Measurements from ENCODE around the gene SOX6. TPM values are rescaled to one million over a fixed set of nuclear protein-coding genes. Genes with fewer than 3 reads are reported as not detected.

The SOX6 gene
- total and polyA plus RNA-seq, 8 donors: 5.1 to 23.0 (median 18.7) TPM

DNA sequence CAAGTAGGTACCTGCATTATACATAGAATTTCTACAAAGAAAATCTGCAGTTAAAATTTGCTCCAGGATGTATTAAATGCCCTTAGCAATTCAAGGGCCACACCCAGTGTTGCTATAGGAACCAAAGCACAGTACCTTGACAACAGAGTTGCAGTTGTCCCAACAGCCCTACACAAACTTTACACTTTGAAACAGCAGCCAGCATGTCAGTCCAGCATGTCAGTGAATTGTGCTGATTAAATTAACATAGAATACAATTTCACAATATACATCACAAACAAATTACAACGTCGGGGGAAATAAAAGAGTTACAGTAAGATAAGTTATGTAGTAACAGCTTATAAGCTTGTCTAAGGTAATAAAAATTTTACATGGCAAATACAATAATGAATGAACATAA lies 389.2 kb downstream of the SOX6 start:
- 73 to 74% methylated on average over 2 of the region's 2 CpGs for WGBS, 2 donors
- no peak for FAIRE-seq
- no peak for ATAC-seq

DNA sequence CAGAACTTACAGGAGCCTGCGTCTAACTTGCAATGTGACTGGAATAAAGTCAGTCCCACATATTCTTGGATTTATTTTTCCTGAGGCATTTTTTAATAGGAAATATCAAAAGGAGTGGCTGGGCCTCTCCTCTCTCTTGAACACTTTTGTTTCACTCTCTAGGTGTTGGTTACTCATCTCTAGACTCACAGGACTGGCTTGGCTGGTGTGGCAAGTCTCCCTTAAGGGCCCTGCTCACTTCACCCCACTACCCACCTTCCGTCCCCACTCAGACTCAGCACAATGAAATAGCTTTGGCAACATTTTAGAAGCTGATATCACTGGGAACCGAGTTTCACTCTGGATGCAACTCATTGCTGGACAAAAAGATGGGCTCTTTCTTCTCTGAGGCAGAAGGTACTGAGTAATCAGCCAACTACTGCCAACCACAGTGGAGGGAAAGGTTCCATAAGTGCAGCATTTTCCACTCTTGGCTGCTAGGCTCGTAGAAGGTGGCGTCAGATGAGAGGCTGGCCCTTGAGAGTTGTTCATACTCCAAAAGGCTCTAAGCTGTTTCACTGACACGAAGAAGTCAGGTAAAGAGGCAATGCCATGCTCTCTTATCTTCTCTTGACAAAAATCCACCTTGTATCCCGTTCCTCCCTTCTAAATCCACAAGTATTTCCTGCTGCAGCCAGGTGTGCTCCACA lies 390.6 kb downstream of the SOX6 start:
- TF ChIP-seq, protein P1, sequence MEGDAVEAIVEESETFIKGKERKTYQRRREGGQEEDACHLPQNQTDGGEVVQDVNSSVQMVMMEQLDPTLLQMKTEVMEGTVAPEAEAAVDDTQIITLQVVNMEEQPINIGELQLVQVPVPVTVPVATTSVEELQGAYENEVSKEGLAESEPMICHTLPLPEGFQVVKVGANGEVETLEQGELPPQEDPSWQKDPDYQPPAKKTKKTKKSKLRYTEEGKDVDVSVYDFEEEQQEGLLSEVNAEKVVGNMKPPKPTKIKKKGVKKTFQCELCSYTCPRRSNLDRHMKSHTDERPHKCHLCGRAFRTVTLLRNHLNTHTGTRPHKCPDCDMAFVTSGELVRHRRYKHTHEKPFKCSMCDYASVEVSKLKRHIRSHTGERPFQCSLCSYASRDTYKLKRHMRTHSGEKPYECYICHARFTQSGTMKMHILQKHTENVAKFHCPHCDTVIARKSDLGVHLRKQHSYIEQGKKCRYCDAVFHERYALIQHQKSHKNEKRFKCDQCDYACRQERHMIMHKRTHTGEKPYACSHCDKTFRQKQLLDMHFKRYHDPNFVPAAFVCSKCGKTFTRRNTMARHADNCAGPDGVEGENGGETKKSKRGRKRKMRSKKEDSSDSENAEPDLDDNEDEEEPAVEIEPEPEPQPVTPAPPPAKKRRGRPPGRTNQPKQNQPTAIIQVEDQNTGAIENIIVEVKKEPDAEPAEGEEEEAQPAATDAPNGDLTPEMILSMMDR (IDR thresholded peaks at IDR 0.05): no peak
- WGBS, 2 donors: 77 to 81% methylated on average over 7 of the region's 7 CpGs
- intact Hi-C loops (cut with DNase I): no loop called here
- peak overlapping the region in 2 of 4 donors; percentile 30 to 35 for H3K27ac ChIP-seq
- no peaks in the 10 kb centered on the region for H3K9me3 ChIP-seq
- FAIRE-seq (no peak), DNase-seq (peak in 1 of 6 donors; percentile 25), ATAC-seq (peak in 2 of 4 donors; percentile 58 to 59)
- peaks cover 0 to 25% (median 7%) of the 10 kb centered on the region in 3 donors for H3K4me1 ChIP-seq
- H3K4me3 ChIP-seq: no peak overlapping the region
- no peaks in the 10 kb centered on the region for H3K36me3 ChIP-seq
- no peaks in the 10 kb centered on the region for H3K27me3 ChIP-seq

More for the DNA sequence above, 389.2 kb downstream of the SOX6 start:
- TF ChIP-seq, protein P1 (IDR thresholded peaks at IDR 0.05): no peak
- no peak for DNase-seq
- no peak overlapping the region for H3K4me3 ChIP-seq
- H3K4me1 ChIP-seq: peaks cover 0 to 25% (median 7%) of the 10 kb centered on the region in 3 donors
- intact Hi-C loops (cut with DNase I): no loop called here
- no peaks in the 10 kb centered on the region for H3K27me3 ChIP-seq
- no peak overlapping the region for H3K27ac ChIP-seq
- no peaks in the 10 kb centered on the region for H3K9me3 ChIP-seq
- H3K36me3 ChIP-seq: no peaks in the 10 kb centered on the region

DNA sequence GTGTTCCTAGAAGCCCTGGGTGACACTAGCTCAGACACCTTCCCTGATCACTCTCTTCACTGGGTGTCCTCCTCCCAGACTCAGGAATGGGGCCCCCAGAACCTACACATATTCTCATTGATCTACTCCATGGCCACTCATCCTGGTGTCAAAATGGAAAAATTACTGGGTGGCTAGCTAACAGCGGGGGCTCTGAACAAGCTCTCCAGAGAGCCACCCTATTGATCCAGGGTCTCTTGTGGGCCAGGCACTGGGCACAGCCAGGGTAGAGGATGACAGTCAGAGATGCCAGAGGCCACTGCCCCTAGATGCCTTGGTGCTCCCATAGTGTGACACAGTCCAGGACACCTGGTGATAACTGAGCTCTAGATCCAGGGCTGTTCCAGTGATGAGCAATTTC lies 393.1 kb downstream of the SOX6 start:
- intact Hi-C loops (cut with DNase I): no loop called here
- TF ChIP-seq, protein P1 (IDR thresholded peaks at IDR 0.05): no peak
- DNase-seq (no peak), FAIRE-seq (no peak), ATAC-seq (no peak)
- Histone ChIP-seq H3K36me3 (no peaks in the 10 kb centered on the region), H3K4me1 (peaks cover 0 to 6% (median 0%) of the 10 kb centered on the region in 3 donors), H3K4me3 (no peak overlapping the region), H3K27ac (no peak overlapping the region), H3K9me3 (no peaks in the 10 kb centered on the region), H3K27me3 (no peaks in the 10 kb centered on the region)
- WGBS, 2 donors: 97 to 100% methylated on average over 1 of the region's 1 CpG

DNA sequence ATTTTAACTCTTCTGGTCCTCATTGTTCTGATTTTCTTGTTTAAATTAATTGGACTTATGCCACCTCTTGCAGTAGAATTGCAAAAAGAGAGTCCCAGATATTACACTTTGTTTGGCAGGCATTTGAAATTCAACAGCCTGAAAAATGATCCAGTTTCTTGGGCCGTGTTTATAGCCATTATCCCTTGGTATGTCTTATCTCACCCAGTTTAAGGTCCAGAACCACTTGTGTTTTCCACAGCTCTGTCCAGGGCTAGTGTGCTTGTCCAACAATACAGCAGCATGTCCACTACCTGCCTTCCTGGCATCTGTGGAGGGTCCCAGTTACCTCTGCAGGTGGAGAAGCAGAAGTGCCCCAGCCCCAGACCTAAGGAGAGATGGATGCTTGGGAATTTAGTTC lies 397.4 kb downstream of the SOX6 start:
- intact Hi-C loops (cut with DNase I): no loop called here
- H3K27ac ChIP-seq: no peak overlapping the region
- no peak for ATAC-seq
- 53 to 61% methylated on average over 1 of the region's 1 CpG for WGBS, 2 donors
- no peak overlapping the region for H3K4me3 ChIP-seq
- no peaks in the 10 kb centered on the region for H3K36me3 ChIP-seq
- TF ChIP-seq, protein P1 (IDR thresholded peaks at IDR 0.05): no peak
- no peaks in the 10 kb centered on the region for H3K4me1 ChIP-seq
- DNase-seq: no peak
- H3K27me3 ChIP-seq: no peaks in the 10 kb centered on the region
- FAIRE-seq: no peak
- H3K9me3 ChIP-seq: no peaks in the 10 kb centered on the region

DNA sequence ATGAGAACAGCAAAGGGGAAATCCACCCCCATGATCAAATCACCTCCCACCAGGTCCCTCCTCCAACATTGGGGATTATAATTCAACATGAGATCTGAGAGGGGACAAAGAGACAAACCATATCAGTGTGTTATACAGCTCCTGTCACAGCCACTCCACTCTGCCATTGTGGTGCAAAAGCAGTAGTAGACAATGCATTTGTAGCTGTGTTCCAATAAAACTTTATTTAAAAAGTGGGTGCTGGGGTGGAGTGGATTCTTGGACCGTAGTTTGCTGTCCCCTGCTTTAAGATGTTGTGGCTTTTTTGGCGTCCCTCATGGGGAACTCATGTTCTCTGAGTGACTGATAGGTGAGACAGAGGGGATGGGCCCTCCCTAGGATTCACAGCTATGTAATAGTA lies 399.1 kb downstream of the SOX6 start:
- H3K27me3 ChIP-seq: no peaks in the 10 kb centered on the region
- no peak for ATAC-seq
- no peaks in the 10 kb centered on the region for H3K36me3 ChIP-seq
- H3K4me3 ChIP-seq: no peak overlapping the region
- TF ChIP-seq, protein P1 (IDR thresholded peaks at IDR 0.05): no peak
- WGBS, 2 donors: 86 to 95% methylated on average over 2 of the region's 2 CpGs
- H3K27ac ChIP-seq: no peak overlapping the region
- intact Hi-C loops (cut with DNase I): no loop called here
- DNase-seq: no peak
- H3K9me3 ChIP-seq: no peaks in the 10 kb centered on the region
- FAIRE-seq: no peak
- H3K4me1 ChIP-seq: no peaks in the 10 kb centered on the region

Data from pancreas (tissue), 10 donors.